A549 (cell line): ENCODE data around the gene HSD17B1. TPM values are rescaled to one million over a fixed set of nuclear protein-coding genes. Genes with fewer than 3 reads are reported as not detected.
A peak's percentile ranks its signal among the peaks of the same experiment; 100 is the strongest.

Experiments
- ATAC-seq, 2 experiments: fragments of 200-7000 bp in 1 of 2; fragments of >200 bp in 1 of 2; cut with Nextera tagmentation in 1 of 2; cut with Tn5 transposase in 1 of 2; 3 replicates each; pipeline versions ENCODE4 v1.8.0 to v1.9.1; 2018 to 2020; ENCODE audit warnings: mild to moderate bottlenecking in 1 of 2, moderate library complexity in 1 of 2
- CTCF ChIA-PET: fragments of 300-600 bp; sonication (Branson Sonifier 250); formaldehyde crosslinking; extraction: SDS; loops from one replicate; lab custom pipeline; 2021; ENCODE audit warnings: antibody characterized with exemption, inconsistent platforms; lab: Yijun Ruan, JAX
- POLR2A ChIA-PET: fragments of 350-600 bp; formaldehyde crosslinking; extraction: SDS; loops from one replicate; lab custom pipeline; 2021; ENCODE audit warnings: antibody characterized with exemption, inconsistent platforms; lab: Yijun Ruan, JAX
- DNase-seq, 2 experiments: peaks; one replicate each; pipeline versions ENCODE4 v3.0.0 to v3.0.0-alpha.2; 2011 to 2016; ENCODE audit warnings: low read depth in 1 of 2, low spot score in 1 of 2
- FAIRE-seq: peaks from 2 replicates; lab custom pipeline; 2011; peaks lifted over from hg19 to GRCh38; lab: Jason Lieb, UNC
- H3K27ac ChIP-seq, 2 experiments: fragments of >200 bp; sonication (Bioruptor Twin); formaldehyde crosslinking; 3 replicates each; pipeline ENCODE4 v1.5.1; 2016 to 2017
- H3K4me1 ChIP-seq: fragments of >200 bp; sonication (Bioruptor Twin); formaldehyde crosslinking; 3 replicates; pipeline ENCODE4 v1.6.1; 2016
- H3K4me2 ChIP-seq: fragments of >200 bp; sonication (Bioruptor Twin); formaldehyde crosslinking; 3 replicates; pipeline ENCODE4 v1.6.1; 2016
- H3K4me3 ChIP-seq: fragments of >200 bp; sonication (Bioruptor Twin); formaldehyde crosslinking; 3 replicates; pipeline ENCODE4 v1.5.1; 2016
- H3K9me3 ChIP-seq: fragments of >200 bp; sonication (Bioruptor Twin); formaldehyde crosslinking; 3 replicates; pipeline ENCODE4 v1.6.1; 2016
- BHLHE40 ChIP-seq: IDR thresholded peaks from 2 replicates; pipeline ENCODE4 v1.6.1; 2012; ENCODE audit warnings: low read depth, low read length, inconsistent platforms
- CBX2 ChIP-seq: fragments of 200-600 bp; sonication (generic); IDR thresholded peaks from 2 replicates; pipeline ENCODE4 v1.6.1; 2016; ENCODE audit warnings: low read depth, mild to moderate bottlenecking, borderline replicate concordance
- EHF ChIP-seq: fragments of 250-450 bp; sonication (Bioruptor Pico); IDR thresholded peaks from 2 replicates; pipeline ENCODE4 v1.5.0; 2020; ENCODE audit warnings: mild to moderate bottlenecking
- EHMT2 ChIP-seq: fragments of 200-600 bp; sonication (generic); IDR thresholded peaks from 2 replicates; pipeline ENCODE4 v1.6.1; 2016; ENCODE audit warnings: antibody characterized with exemption, low read depth, mild to moderate bottlenecking, moderate library complexity
- ELK1 ChIP-seq: fragments of 150-350 bp; IDR thresholded peaks from 2 replicates; pipeline ENCODE4 v1.6.1; 2014; ENCODE audit warnings: low read depth, mild to moderate bottlenecking, low read length
- EP300 ChIP-seq, 2 experiments: fragments of >200 bp; sonication (Bioruptor Twin); formaldehyde crosslinking; IDR thresholded peaks; 2 replicates in 1 of 2; 3 replicates in 1 of 2; pipeline ENCODE4 v1.6.1; 2016 to 2017
- FOSL2 ChIP-seq, 2 experiments: fragments of 450-650 bp in 1 of 2; fragments of >200 bp in 1 of 2; sonication (Bioruptor Twin) in 1 of 2; formaldehyde crosslinking; IDR thresholded peaks; 2 replicates each; pipeline versions ENCODE4 v1.5.0 to v1.6.1; 2016 to 2020; ENCODE audit warnings: mild to moderate bottlenecking in 1 of 2, moderate library complexity in 1 of 2
- HDAC2 ChIP-seq: fragments of 200-600 bp; sonication (generic); IDR thresholded peaks from 2 replicates; pipeline ENCODE4 v1.6.1; 2016
- HOXA7 ChIP-seq: fragments of 250-450 bp; sonication (Bioruptor Pico); IDR thresholded peaks from 2 replicates; pipeline ENCODE4 v1.5.0; 2020; ENCODE audit warnings: mild to moderate bottlenecking, moderate library complexity
- HOXB13 ChIP-seq: fragments of 250-450 bp; sonication (Bioruptor Pico); IDR thresholded peaks from 2 replicates; pipeline ENCODE4 v1.5.0; 2020; ENCODE audit warnings: low read depth, mild to moderate bottlenecking, moderate library complexity
- JUNB ChIP-seq: fragments of >200 bp; sonication (Bioruptor Twin); formaldehyde crosslinking; IDR thresholded peaks from 2 replicates; pipeline ENCODE4 v1.6.1; 2016
- KDM5A ChIP-seq: fragments of 200-600 bp; sonication (generic); IDR thresholded peaks from 2 replicates; pipeline ENCODE4 v1.6.1; 2016; ENCODE audit warnings: antibody characterized with exemption, mild to moderate bottlenecking
- MAFK ChIP-seq: fragments of 450-650 bp; IDR thresholded peaks from 2 replicates; pipeline ENCODE4 v1.6.1; 2014; ENCODE audit not compliant: partially characterized antibody
- MAX ChIP-seq: IDR thresholded peaks from 2 replicates; pipeline ENCODE4 v1.6.1; 2012
- MAZ ChIP-seq: fragments of 150-350 bp; IDR thresholded peaks from 2 replicates; pipeline ENCODE4 v1.6.1; 2014; ENCODE audit warnings: antibody characterized with exemption, low read depth, low read length, borderline replicate concordance
- NFE2L2 ChIP-seq: fragments of 150-350 bp; conservative IDR thresholded peaks from 2 replicates; pipeline ENCODE4 v1.6.1; 2014; ENCODE audit warnings: low read length
- NR3C1 ChIP-seq: fragments of >200 bp; sonication (Bioruptor Twin); formaldehyde crosslinking; IDR thresholded peaks from 3 replicates; pipeline ENCODE4 v1.6.1; 2017
- PHF8 ChIP-seq: fragments of 200-600 bp; sonication (generic); IDR thresholded peaks from 2 replicates; pipeline ENCODE4 v1.6.1; 2016; ENCODE audit warnings: low read depth, mild to moderate bottlenecking, antibody characterized with exemption, moderate library complexity, borderline replicate concordance
- RCOR1 ChIP-seq: fragments of 150-350 bp; IDR thresholded peaks from 2 replicates; pipeline ENCODE4 v1.6.1; 2014; ENCODE audit warnings: antibody characterized with exemption, low read length, low read depth
- RFX5 ChIP-seq: fragments of 450-650 bp; IDR thresholded peaks from 2 replicates; pipeline ENCODE4 v1.7.1; 2014; ENCODE audit warnings: antibody characterized with exemption, mild to moderate bottlenecking, moderate library complexity
- RNF2 ChIP-seq: fragments of 200-600 bp; sonication (generic); IDR thresholded peaks from 2 replicates; pipeline ENCODE4 v1.6.1; 2016; ENCODE audit warnings: low read depth, mild to moderate bottlenecking, antibody characterized with exemption, moderate library complexity, borderline replicate concordance
- SMC3 ChIP-seq: fragments of >200 bp; sonication (Bioruptor Twin); formaldehyde crosslinking; IDR thresholded peaks from 3 replicates; pipeline ENCODE4 v1.6.1; 2018; ENCODE audit warnings: inconsistent platforms
- ZC3H11A ChIP-seq: fragments of 450-650 bp; IDR thresholded peaks from 2 replicates; pipeline ENCODE4 v1.6.1; 2014; ENCODE audit warnings: antibody characterized with exemption, mild to moderate bottlenecking
- ZFP36 ChIP-seq: fragments of 450-650 bp; IDR thresholded peaks from 2 replicates; pipeline ENCODE4 v1.6.1; 2014; ENCODE audit warnings: borderline replicate concordance; ENCODE audit not compliant: partially characterized antibody
- ZNF302 ChIP-seq: fragments of 250-450 bp; sonication (Bioruptor Pico); IDR thresholded peaks from 2 replicates; pipeline ENCODE4 v1.9.0; 2021; ENCODE audit warnings: inconsistent platforms, mild to moderate bottlenecking, moderate library complexity
- WGBS: methylation state at CpG from one replicate; pipeline ENCODE4 v1.1.6; 2017; ENCODE audit errors: missing lambda C conversion rate; 5-methylcytosine and 5-hydroxymethylcytosine counted together
- polyA plus RNA-seq, 4 experiments: library from polyadenylated mRNA; depleted of rRNA in 3 of 4; stranded (reverse); fragments of >200 nt; fragmentation: RNase III in 1 of 4; extraction: RNeasy Plus Mini Kit Qiagen cat#74134 plus additional on column Dnase treatment in 1 of 4; gene quantifications; 2 replicates in 3 of 4; 3 replicates in 1 of 4; pipeline ENCODE4 v1.2.3, GENCODE V29; 2011 to 2017
- TF ChIP-seq, protein P1 (sequence below): IDR thresholded peaks from 2 replicates; pipeline ENCODE4 v1.6.1; 2012; ENCODE audit warnings: low read depth, borderline replicate concordance
- TF ChIP-seq, protein P2 (sequence below): fragments of >200 bp; sonication (Bioruptor Twin); formaldehyde crosslinking; IDR thresholded peaks from 2 replicates; pipeline ENCODE4 v1.6.1; 2016
- TF ChIP-seq, protein P3 (sequence below): fragments of 200-600 bp; sonication (generic); IDR thresholded peaks from 2 replicates; pipeline ENCODE4 v1.6.1; 2016; ENCODE audit warnings: antibody characterized with exemption, mild to moderate bottlenecking, moderate library complexity

Gene HSD17B1
- polyA plus RNA-seq, 2 of the 4 experiments (the other 2 are of a cell fraction) = 0.49 to 1.5 TPM

GRCh38 chr17:42526031-42526444, 26.7 kb upstream of the HSD17B1 start:
- CTCF ChIA-PET = interaction anchor here (1.0 to 11.5 kb wide), 16 partner anchors 10 to 244 kb away, joined by 4 to 231 read pairs (median 22); partner anchors contain the start of genes CAVIN1 and NAGLU
- POLR2A ChIA-PET = no interaction called here
- WGBS = 76% methylated on average over 6 of the region's 6 CpGs
- ATAC-seq (peak in 1 of 2 experiments; percentile 27; a peak in 2 of 6 replicates), FAIRE-seq (no peak)
- TF ChIP-seq FOSL2 (IDR thresholded peaks at IDR 0.05) (no peak), FOSL2 (CRISPR knock-in tag; IDR thresholded peaks at IDR 0.05) (no peak), CBX2 (no peak), NR3C1 (no peak), MAZ (no peak), RCOR1 (no peak), MAFK (no peak), ZC3H11A (no peak), HDAC2 (no peak), RFX5 (no peak), EHF (no peak)
- TF ChIP-seq, all 56 proteins: peak for 0
- DNase-seq = peak in 1 of 2 experiments; percentile 53
- Histone ChIP-seq H3K9me3 (no peaks in the 10 kb centered on the region), H3K4me2 (peak overlapping the region; percentile 9; the same call in 1 of the 3 replicates), H3K4me1 (peaks cover 55% of the 10 kb centered on the region), H3K4me3 (no peak overlapping the region), H3K27ac (peak overlapping the region; percentile 26 to 80; a peak in 5 of 6 replicates)

GRCh38 chr17:42527932-42528331, 24.8 kb upstream of the HSD17B1 start:
- WGBS = 79% methylated on average over 6 of the region's 6 CpGs
- H3K4me3 ChIP-seq = no peak overlapping the region
- POLR2A ChIA-PET = interaction anchor here (0.6 to 1.3 kb wide), 5 partner anchors 8 to 112 kb away, joined by 3 to 11 read pairs (median 4); partner anchors contain the start of genes CAVIN1 and NAGLU
- H3K4me1 ChIP-seq = peaks cover 44% of the 10 kb centered on the region
- no peak overlapping the region for H3K4me2 ChIP-seq
- ATAC-seq (no peak), DNase-seq (no peak), FAIRE-seq (no peak)
- CTCF ChIA-PET = interaction anchor here (0.6 to 11.5 kb wide), 77 partner anchors 9 to 562 kb away, joined by 3 to 231 read pairs (median 5); partner anchors contain the start of genes AARSD1, CAVIN1, HSD17B1 and KAT2A
- H3K9me3 ChIP-seq = no peaks in the 10 kb centered on the region
- no peak for TF ChIP-seq FOSL2 (IDR thresholded peaks at IDR 0.05)
- no peak for TF ChIP-seq FOSL2 (CRISPR knock-in tag; IDR thresholded peaks at IDR 0.05)
- no peak for TF ChIP-seq BHLHE40
- no peak for TF ChIP-seq EHMT2
- TF ChIP-seq HOXB13 = no peak
- no peak for TF ChIP-seq HOXA7
- no peak for TF ChIP-seq NR3C1
- peak overlapping the region in 1 of 2 experiments; percentile 80; a peak in 3 of 6 replicates for H3K27ac ChIP-seq

DNA sequence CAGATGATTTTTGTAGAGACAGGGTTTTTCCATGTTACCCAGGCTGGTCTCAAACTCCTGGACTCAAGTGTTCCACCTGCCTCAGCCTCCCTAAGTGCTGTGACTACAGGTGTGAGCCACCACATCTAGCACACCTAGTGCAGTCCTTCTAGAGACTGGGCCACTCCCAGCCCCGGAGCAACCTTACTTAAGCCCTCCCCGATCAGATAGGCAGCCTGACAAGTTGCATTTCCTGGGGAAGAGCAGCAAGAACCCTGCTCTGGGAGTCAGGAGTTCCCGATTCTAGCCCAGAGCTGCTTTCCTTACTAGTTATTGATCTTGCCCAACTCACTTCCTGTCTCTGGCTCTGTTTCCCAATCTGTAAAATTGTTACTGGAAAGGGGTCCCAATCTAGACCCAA, 23.7 kb upstream of the HSD17B1 start:
- ATAC-seq (no peak), FAIRE-seq (no peak), DNase-seq (no peak)
- CTCF ChIA-PET = interaction anchor here (0.6 to 11.5 kb wide), 6 partner anchors 13 to 217 kb away, joined by 3 to 231 read pairs (median 70); partner anchors contain the start of gene CAVIN1
- Histone ChIP-seq H3K4me3 (no peak overlapping the region), H3K27ac (peak overlapping the region in 1 of 2 experiments; percentile 85; a peak in 3 of 6 replicates), H3K4me1 (peaks cover 44% of the 10 kb centered on the region), H3K9me3 (no peaks in the 10 kb centered on the region), H3K4me2 (no peak overlapping the region)
- TF ChIP-seq, protein P1, sequence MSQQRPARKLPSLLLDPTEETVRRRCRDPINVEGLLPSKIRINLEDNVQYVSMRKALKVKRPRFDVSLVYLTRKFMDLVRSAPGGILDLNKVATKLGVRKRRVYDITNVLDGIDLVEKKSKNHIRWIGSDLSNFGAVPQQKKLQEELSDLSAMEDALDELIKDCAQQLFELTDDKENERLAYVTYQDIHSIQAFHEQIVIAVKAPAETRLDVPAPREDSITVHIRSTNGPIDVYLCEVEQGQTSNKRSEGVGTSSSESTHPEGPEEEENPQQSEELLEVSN = no peak
- no peak for TF ChIP-seq EHMT2
- TF ChIP-seq, protein P2, sequence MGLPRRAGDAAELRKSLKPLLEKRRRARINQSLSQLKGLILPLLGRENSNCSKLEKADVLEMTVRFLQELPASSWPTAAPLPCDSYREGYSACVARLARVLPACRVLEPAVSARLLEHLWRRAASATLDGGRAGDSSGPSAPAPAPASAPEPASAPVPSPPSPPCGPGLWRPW = no peak
- TF ChIP-seq EP300 (IDR thresholded peaks at IDR 0.05) = no peak
- no peak for TF ChIP-seq BHLHE40
- TF ChIP-seq SMC3 = no peak
- no peak for TF ChIP-seq JUNB
- TF ChIP-seq NFE2L2 = no peak
- TF ChIP-seq, protein P3, sequence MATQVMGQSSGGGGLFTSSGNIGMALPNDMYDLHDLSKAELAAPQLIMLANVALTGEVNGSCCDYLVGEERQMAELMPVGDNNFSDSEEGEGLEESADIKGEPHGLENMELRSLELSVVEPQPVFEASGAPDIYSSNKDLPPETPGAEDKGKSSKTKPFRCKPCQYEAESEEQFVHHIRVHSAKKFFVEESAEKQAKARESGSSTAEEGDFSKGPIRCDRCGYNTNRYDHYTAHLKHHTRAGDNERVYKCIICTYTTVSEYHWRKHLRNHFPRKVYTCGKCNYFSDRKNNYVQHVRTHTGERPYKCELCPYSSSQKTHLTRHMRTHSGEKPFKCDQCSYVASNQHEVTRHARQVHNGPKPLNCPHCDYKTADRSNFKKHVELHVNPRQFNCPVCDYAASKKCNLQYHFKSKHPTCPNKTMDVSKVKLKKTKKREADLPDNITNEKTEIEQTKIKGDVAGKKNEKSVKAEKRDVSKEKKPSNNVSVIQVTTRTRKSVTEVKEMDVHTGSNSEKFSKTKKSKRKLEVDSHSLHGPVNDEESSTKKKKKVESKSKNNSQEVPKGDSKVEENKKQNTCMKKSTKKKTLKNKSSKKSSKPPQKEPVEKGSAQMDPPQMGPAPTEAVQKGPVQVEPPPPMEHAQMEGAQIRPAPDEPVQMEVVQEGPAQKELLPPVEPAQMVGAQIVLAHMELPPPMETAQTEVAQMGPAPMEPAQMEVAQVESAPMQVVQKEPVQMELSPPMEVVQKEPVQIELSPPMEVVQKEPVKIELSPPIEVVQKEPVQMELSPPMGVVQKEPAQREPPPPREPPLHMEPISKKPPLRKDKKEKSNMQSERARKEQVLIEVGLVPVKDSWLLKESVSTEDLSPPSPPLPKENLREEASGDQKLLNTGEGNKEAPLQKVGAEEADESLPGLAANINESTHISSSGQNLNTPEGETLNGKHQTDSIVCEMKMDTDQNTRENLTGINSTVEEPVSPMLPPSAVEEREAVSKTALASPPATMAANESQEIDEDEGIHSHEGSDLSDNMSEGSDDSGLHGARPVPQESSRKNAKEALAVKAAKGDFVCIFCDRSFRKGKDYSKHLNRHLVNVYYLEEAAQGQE = no peak
- TF ChIP-seq MAX = no peak
- no peak for TF ChIP-seq ZNF302 (CRISPR knock-in tag)
- no peak for TF ChIP-seq RNF2
- no peak for TF ChIP-seq PHF8
- no peak for TF ChIP-seq ELK1
- TF ChIP-seq HDAC2 = no peak
- TF ChIP-seq ZFP36 = no peak
- TF ChIP-seq KDM5A = no peak
- 93% methylated on average over 3 of the region's 3 CpGs for WGBS
- POLR2A ChIA-PET = no interaction called here
